ENCODE data around the gene ZNF483. TPM values are rescaled to one million over a fixed set of nuclear protein-coding genes. Genes with fewer than 3 reads are reported as not detected.

ZNF483 gene
- total RNA-seq, 3 donors from 2014 or later, result 5.9 to 24.9 (median 16.4) TPM

- no peak for TF ChIP-seq CTCF (IDR thresholded peaks at IDR 0.05)
- no peak for TF ChIP-seq POLR2A (IDR thresholded peaks at IDR 0.05)
- no peak for TF ChIP-seq POLR2AphosphoS5 (IDR thresholded peaks at IDR 0.05)
- H3K36me3 ChIP-seq, result no peaks in the 10 kb centered on the region
- no peak overlapping the region for H3K27ac ChIP-seq
These were observed 79.2 kb downstream of the ZNF483 start for GRCh38 chr9:111604054-111604615.

GRCh38 chr9:111605041-111605559 is 80.1 kb downstream of the ZNF483 start:
- Histone ChIP-seq H3K27me3 (no peaks in the 10 kb centered on the region), H3K4me1 (no peaks in the 10 kb centered on the region), H3K36me3 (no peaks in the 10 kb centered on the region), H3K9me3 (no peaks in the 10 kb centered on the region), H3K4me3 (no peak overlapping the region), H3K27ac (no peak overlapping the region)
- TF ChIP-seq POLR2AphosphoS5 (IDR thresholded peaks at IDR 0.05), result no peak
- no peak for TF ChIP-seq CTCF (IDR thresholded peaks at IDR 0.05)
- no peak for TF ChIP-seq POLR2A (IDR thresholded peaks at IDR 0.05)
- intact Hi-C loops (cut with DNase I; ENCODE audit: low total_unique reads), result no loop called here
- no peak for DNase-seq (ENCODE audit: low spot score in 2 of 2)

More at GRCh38 chr9:111604054-111604615, 79.2 kb downstream of the ZNF483 start:
- Histone ChIP-seq H3K4me3 (no peak overlapping the region), H3K9me3 (no peaks in the 10 kb centered on the region), H3K4me1 (no peaks in the 10 kb centered on the region), H3K27me3 (no peaks in the 10 kb centered on the region)
- intact Hi-C loops (cut with DNase I; ENCODE audit: low total_unique reads), result no loop called here
- DNase-seq (ENCODE audit: low spot score in 2 of 2), result no peak

GRCh38 chr9:111610149-111610548 is 85.2 kb downstream of the ZNF483 start:
- TF ChIP-seq POLR2AphosphoS5 (IDR thresholded peaks at IDR 0.05), result no peak
- TF ChIP-seq CTCF (IDR thresholded peaks at IDR 0.05), result no peak
- no peak for TF ChIP-seq POLR2A (IDR thresholded peaks at IDR 0.05)
- Histone ChIP-seq H3K4me1 (no peaks in the 10 kb centered on the region), H3K4me3 (no peak overlapping the region), H3K36me3 (no peaks in the 10 kb centered on the region), H3K9me3 (no peaks in the 10 kb centered on the region), H3K27ac (peak overlapping the region; percentile 35 to 52), H3K27me3 (no peaks in the 10 kb centered on the region)
- no peak for DNase-seq (ENCODE audit: low spot score in 2 of 2)
- intact Hi-C loops (cut with DNase I; ENCODE audit: low total_unique reads), result no loop called here

- intact Hi-C loops (cut with DNase I; ENCODE audit: low total_unique reads), result no loop called here
- no peak for DNase-seq (ENCODE audit: low spot score in 2 of 2)
- no peaks in the 10 kb centered on the region for H3K27me3 ChIP-seq
- peaks cover 0 to 1% of the 10 kb centered on the region in 2 donors for H3K4me1 ChIP-seq
- H3K4me3 ChIP-seq, result no peak overlapping the region
- H3K36me3 ChIP-seq, result no peaks in the 10 kb centered on the region
- TF ChIP-seq POLR2AphosphoS5 (IDR thresholded peaks at IDR 0.05), result no peak
- no peak for TF ChIP-seq CTCF (IDR thresholded peaks at IDR 0.05)
- no peak for TF ChIP-seq POLR2A (IDR thresholded peaks at IDR 0.05)
- peak overlapping the region in 1 of 2 donors; percentile 54 for H3K27ac ChIP-seq
- H3K9me3 ChIP-seq, result no peaks in the 10 kb centered on the region
These were observed 85.9 kb downstream of the ZNF483 start for GRCh38 chr9:111610845-111611244.

GRCh38 chr9:111613436-111614040 is 88.6 kb downstream of the ZNF483 start:
- DNase-seq (ENCODE audit: low spot score in 2 of 2), result no peak
- H3K9me3 ChIP-seq, result no peaks in the 10 kb centered on the region
- H3K27ac ChIP-seq, result no peak overlapping the region
- no peaks in the 10 kb centered on the region for H3K27me3 ChIP-seq
- TF ChIP-seq POLR2AphosphoS5 (IDR thresholded peaks at IDR 0.05) (no peak), POLR2A (IDR thresholded peaks at IDR 0.05) (no peak), CTCF (IDR thresholded peaks at IDR 0.05) (no peak)
- H3K36me3 ChIP-seq, result no peaks in the 10 kb centered on the region
- intact Hi-C loops (cut with DNase I; ENCODE audit: low total_unique reads), result no loop called here
- peaks cover 0 to 7% of the 10 kb centered on the region in 2 donors for H3K4me1 ChIP-seq
- H3K4me3 ChIP-seq, result no peak overlapping the region

All from breast epithelium (tissue), 4 donors.